GM21515 (cell line): ENCODE measurements around the gene VEZF1.

Experiments used
- ATAC-seq: cut with Tn5 transposase; IDR thresholded peaks from one replicate; pipeline ENCODE4 v1.9.1; 2021; ENCODE audit not compliant: unreplicated experiment

Gene VEZF1

GRCh38 chr17:57987581-57988300 is at the start of gene VEZF1:
TSS of gene VEZF1 (minus strand) at chr17:57988254. CDS start at chr17:57988111, 143 bp downstream.
- peak; percentile 55 for ATAC-seq

GRCh38 chr17:58032691-58033415 is 44.8 kb upstream of the VEZF1 start:
- ATAC-seq, result no peak

- ATAC-seq, result no peak
Measured at GRCh38 chr17:58028578-58028977, 40.5 kb upstream of the VEZF1 start.

- no peak for ATAC-seq
Measured at GRCh38 chr17:58020401-58020800, 32.3 kb upstream of the VEZF1 start.

- ATAC-seq, result no peak
Measured at GRCh38 chr17:58019521-58019920, 31.5 kb upstream of the VEZF1 start.

- no peak for ATAC-seq
Measured at GRCh38 chr17:58019039-58019438, 31.0 kb upstream of the VEZF1 start.

- ATAC-seq, result no peak
Measured at GRCh38 chr17:58010067-58010799, 22.2 kb upstream of the VEZF1 start.

- ATAC-seq, result peak; percentile 23
Measured at GRCh38 chr17:58007781-58008706, 20.0 kb upstream of the VEZF1 start.

- ATAC-seq, result peak; percentile 85
Measured at GRCh38 chr17:58006924-58007780, 19.1 kb upstream of the VEZF1 start, which contains the start of gene SRSF1. TSS of gene SRSF1 (minus strand) at chr17:58007246. CDS start at chr17:58007137, 109 bp downstream.

GRCh38 chr17:58006560-58006923 is 18.5 kb upstream of the VEZF1 start:
- ATAC-seq, result peak; percentile 13

GRCh38 chr17:58005728-58006559 is 17.9 kb upstream of the VEZF1 start:
- ATAC-seq, result no peak

- ATAC-seq, result no peak
Measured at GRCh38 chr17:58005031-58005727, 17.1 kb upstream of the VEZF1 start.

- no peak for ATAC-seq
Measured at GRCh38 chr17:58004060-58004459, 16.0 kb upstream of the VEZF1 start.

- ATAC-seq, result no peak
Measured at GRCh38 chr17:58002973-58003372, 14.9 kb upstream of the VEZF1 start.

- ATAC-seq, result no peak
Measured at GRCh38 chr17:58002154-58002948, 14.3 kb upstream of the VEZF1 start.

GRCh38 chr17:58001461-58002124 is 13.5 kb upstream of the VEZF1 start:
- no peak for ATAC-seq

- ATAC-seq, result peak; percentile 45
Measured at GRCh38 chr17:57999496-58000017, 11.5 kb upstream of the VEZF1 start.
